GM12874 (cell line): ENCODE data around the gene LRRC71.

Experiments used
- CTCF ChIP-seq: IDR thresholded peaks from 2 replicates; pipeline ENCODE4 v1.5.1; 2011; ENCODE audit warnings: low read depth, mild to moderate bottlenecking, control low read depth, low read length, moderate library complexity; ENCODE audit not compliant: insufficient read depth

LRRC71 gene

GRCh38 chr1:156897078-156897825, 23.2 kb upstream of the LRRC71 start:
- TF ChIP-seq CTCF = no peak

DNA sequence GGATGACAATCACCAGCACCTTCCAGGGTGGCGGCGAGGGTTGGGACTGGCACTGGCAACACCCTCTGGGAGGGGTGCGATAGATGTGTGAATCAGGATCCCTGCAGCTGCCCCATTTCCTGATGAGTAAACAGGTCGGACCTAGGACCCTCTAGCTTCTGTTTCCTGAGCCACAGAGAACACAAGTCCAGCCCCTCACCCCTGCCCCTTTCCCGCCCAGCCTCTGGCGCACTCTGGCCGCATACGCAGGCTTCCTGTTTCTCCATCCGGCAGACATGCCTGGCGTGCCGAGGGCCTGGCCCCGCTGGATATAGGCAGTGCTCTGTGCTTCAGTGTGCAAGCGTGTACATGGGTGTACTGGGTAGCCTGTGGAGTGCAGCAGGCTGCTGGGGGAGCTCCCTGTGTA, 22.3 kb upstream of the LRRC71 start:
- TF ChIP-seq CTCF = no peak

- TF ChIP-seq CTCF = no peak
These were observed 21.3 kb upstream of the LRRC71 start for GRCh38 chr1:156898971-156899664.

DNA sequence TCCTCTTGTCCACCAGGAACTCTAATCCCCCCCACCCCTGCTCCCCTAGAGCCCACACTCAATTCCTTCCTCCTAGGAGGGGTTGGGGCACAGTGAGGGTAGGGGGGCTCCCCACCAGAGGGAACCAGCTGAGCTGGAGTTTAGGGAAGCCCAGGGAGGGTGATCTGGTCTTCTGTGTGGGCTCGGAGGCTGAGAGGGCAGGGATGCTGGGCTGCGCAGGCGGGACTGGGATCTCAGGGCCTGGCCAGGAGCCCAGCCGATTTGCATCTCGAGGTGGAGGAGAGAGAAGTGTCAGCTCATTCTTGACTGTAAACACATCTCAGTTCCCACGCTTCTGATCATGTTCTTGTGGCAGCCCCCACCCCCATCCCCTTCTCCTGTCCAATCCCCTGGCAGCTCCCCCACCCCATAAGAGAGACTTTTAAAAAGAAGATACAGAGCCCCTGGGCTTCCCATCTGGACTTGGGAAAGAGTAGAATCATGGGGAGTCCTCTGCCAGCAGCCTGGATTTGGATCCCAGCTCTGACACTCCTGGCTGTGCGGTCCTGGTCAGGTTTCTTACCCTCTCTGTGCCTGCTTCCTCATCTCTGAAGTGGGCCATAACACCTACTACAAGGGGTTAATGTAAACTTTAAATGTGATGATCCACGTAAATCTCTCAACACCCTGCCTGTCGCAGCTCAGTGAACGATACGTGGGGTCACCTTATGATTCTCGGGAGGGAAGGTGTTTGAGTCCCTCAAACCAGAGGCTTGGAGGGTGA, 20.3 kb upstream of the LRRC71 start:
- TF ChIP-seq CTCF = no peak

GRCh38 chr1:156900896-156901589, 19.4 kb upstream of the LRRC71 start:
- TF ChIP-seq CTCF = no peak

DNA sequence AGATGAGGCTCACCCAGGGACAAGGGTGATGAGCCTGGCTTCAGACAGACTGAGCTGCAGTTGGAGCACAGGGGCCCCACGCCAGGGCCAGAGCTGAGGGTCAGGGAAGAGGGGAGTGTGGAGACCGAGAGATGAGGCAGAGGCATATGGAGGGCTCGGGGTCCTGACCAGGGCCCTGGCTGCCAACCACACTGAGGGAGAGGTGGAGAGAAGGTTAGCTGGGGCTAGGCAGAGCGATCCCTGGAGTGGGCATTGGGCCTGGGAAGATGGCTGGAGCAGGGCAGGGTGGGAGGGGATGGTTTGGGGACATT, 18.9 kb upstream of the LRRC71 start:
- TF ChIP-seq CTCF = no peak
